K562 (cell line): Measurements from ENCODE around the gene CCNC. TPM values are rescaled to one million over a fixed set of nuclear protein-coding genes. Genes with fewer than 3 reads are reported as not detected.

Source experiments
- ATAC-seq: fragments of 200-7000 bp; cut with Tn5 transposase; 3 replicates; pipeline ENCODE4 v1.9.1; 2020; ENCODE audit warnings: moderate library complexity
- BruUV-seq: library from RNA; stranded (reverse); fragments of 400-500 nt; replicated peaks from 2 replicates; lab custom pipeline; 2021; lab: Mats Ljungman, UMichigan
- CTCF ChIA-PET: fragments of 300-600 bp; formaldehyde crosslinking; extraction: SDS; loops from one replicate; lab custom pipeline; 2021; ENCODE audit warnings: low intra/inter-chr PET ratio; lab: Yijun Ruan, JAX
- POLR2A ChIA-PET: fragments of 300-600, 350-650 bp; sonication (Branson Sonifier 250); formaldehyde crosslinking; extraction: SDS; loops from one replicate; lab custom pipeline; 2021; ENCODE audit warnings: antibody characterized with exemption, inconsistent platforms; lab: Yijun Ruan, JAX
- DNase-seq, 4 experiments: peaks; one replicate each; pipeline versions ENCODE4 v3.0.0 to v3.0.0-alpha.2; 2011 to 2018; ENCODE audit warnings: low spot score in 3 of 4, mixed read lengths in 3 of 4; ENCODE audit errors: extremely low read depth in 1 of 4
- FAIRE-seq: peaks from 2 replicates; lab custom pipeline; 2011; peaks lifted over from hg19 to GRCh38; lab: Jason Lieb, UNC
- H2AFZ ChIP-seq: 2 replicates; pipeline ENCODE4 v1.6.0; 2011; ENCODE audit warnings: low read depth, low read length, control low read depth, inconsistent platforms
- H3K27ac ChIP-seq: fragments of 200-600 bp; 3 replicates; pipeline ENCODE4 v1.8.0; 2011; ENCODE audit warnings: low read depth, mild to moderate bottlenecking, control low read depth, inconsistent platforms, low read length, moderate library complexity, mixed read lengths; ENCODE audit errors: extremely low read depth
- H3K27me3 ChIP-seq, 2 experiments: fragments of 300-600 bp in 1 of 2; 2 replicates in 1 of 2; 3 replicates in 1 of 2; pipeline versions ENCODE4 v1.6.0 to v1.8.0; 2011; ENCODE audit warnings: inconsistent platforms in 2 of 2, low read length in 2 of 2, mild to moderate bottlenecking in 1 of 2, mixed read lengths in 1 of 2, moderate library complexity in 1 of 2; ENCODE audit not compliant: control insufficient read depth in 2 of 2, insufficient read depth in 2 of 2
- H3K36me3 ChIP-seq: fragments of 300-600 bp; 3 replicates; pipeline ENCODE4 v1.8.0; 2011; ENCODE audit warnings: mild to moderate bottlenecking, low read length, inconsistent platforms; ENCODE audit not compliant: control insufficient read depth, insufficient read depth
- H3K4me1 ChIP-seq, 2 experiments: fragments of 200-600 bp in 1 of 2; replicated peaks in 1 of 2; 2 replicates in 1 of 2; 3 replicates in 1 of 2; pipeline versions ENCODE4 v1.5.1 to v1.8.0; 2011; ENCODE audit warnings: inconsistent platforms in 2 of 2, low read length in 2 of 2, mild to moderate bottlenecking in 1 of 2, mixed read lengths in 1 of 2, moderate library complexity in 1 of 2; ENCODE audit not compliant: control insufficient read depth in 2 of 2, insufficient read depth in 2 of 2
- H3K4me2 ChIP-seq: 2 replicates; pipeline ENCODE4 v1.6.1; 2011; ENCODE audit warnings: low read length, control low read depth, inconsistent platforms, mixed read lengths; ENCODE audit not compliant: insufficient read depth
- H3K4me3 ChIP-seq: fragments of 200-600 bp; sonication (generic), shearing (Covaris generic); 2 replicates; pipeline ENCODE4 v1.5.1; 2016; ENCODE audit warnings: control low read depth, inconsistent platforms
- H3K79me2 ChIP-seq: fragments of 200-600 bp; 3 replicates; pipeline ENCODE4 v1.8.0; 2011; ENCODE audit warnings: low read length, inconsistent platforms; ENCODE audit not compliant: control insufficient read depth, insufficient read depth
- H3K9ac ChIP-seq, 2 experiments: 2 replicates each; pipeline versions ENCODE4 v1.6.0 to v1.6.1; 2011; ENCODE audit warnings: low read depth in 2 of 2, low read length in 2 of 2, control low read depth in 1 of 2, inconsistent platforms in 1 of 2, mild to moderate bottlenecking in 1 of 2, mixed read lengths in 1 of 2; ENCODE audit not compliant: insufficient read depth in 1 of 2
- H3K9me1 ChIP-seq: one replicate; pipeline ENCODE4 v1.6.0; 2011; ENCODE audit warnings: inconsistent platforms, mild to moderate bottlenecking, low read length, moderate library complexity; ENCODE audit not compliant: control insufficient read depth, insufficient read depth
- H3K9me3 ChIP-seq: replicated peaks from 2 replicates; pipeline ENCODE4 v1.5.1; 2011; ENCODE audit warnings: low read depth, low read length, inconsistent platforms; ENCODE audit not compliant: control insufficient read depth, insufficient read depth
- H4K20me1 ChIP-seq: replicated peaks from 2 replicates; pipeline ENCODE4 v1.6.1; 2011; ENCODE audit warnings: low read length, inconsistent platforms, mixed read lengths; ENCODE audit not compliant: control insufficient read depth, insufficient read depth
- MGA ChIP-seq: fragments of 450-650 bp; IDR thresholded peaks from 2 replicates; pipeline ENCODE4 v1.6.1; 2016; ENCODE audit warnings: mild to moderate bottlenecking, moderate library complexity
- NFXL1 ChIP-seq: fragments of 450-650 bp; formaldehyde crosslinking; IDR thresholded peaks from 2 replicates; pipeline ENCODE4 v1.4.0; 2021; ENCODE audit warnings: mild to moderate bottlenecking
- SETDB1 ChIP-seq: IDR thresholded peaks from one replicate; pipeline ENCODE4 v1.6.1; 2012; ENCODE audit warnings: low read length, control low read depth, inconsistent platforms
- TGIF2 ChIP-seq: sonication (generic); formaldehyde crosslinking; IDR thresholded peaks from 2 replicates; pipeline ENCODE4 v1.8.1; 2022; ENCODE audit warnings: mild to moderate bottlenecking, missing genetic modification reagents, moderate library complexity
- WGBS: fragments of 100-300 bp; shearing (Covaris generic); methylation state at CpG from one replicate; pipeline ENCODE4 v1.1.6; 2016; ENCODE audit warnings: low coverage, mixed read lengths; ENCODE audit not compliant: insufficient coverage; ENCODE audit errors: missing lambda C conversion rate; 5-methylcytosine and 5-hydroxymethylcytosine counted together
- in situ Hi-C: fragments of 300-500 bp; cut with MboI; formaldehyde crosslinking; loops from 4 replicates; pipeline ENCODE4 v1.15.0; 2018; ENCODE audit warnings: inconsistent platforms, mixed read lengths
- intact Hi-C: fragments of 100-400 bp; cut with micrococcal nuclease; formaldehyde crosslinking; loops from 2 replicates; pipeline ENCODE4 v1.14.2; 2022
- polyA plus RNA-seq, 8 experiments: library from polyadenylated mRNA; depleted of rRNA in 4 of 8; stranded (reverse) in 5 of 8; unstranded in 3 of 8; fragments of >200 nt; fragmentation: Nextera tagmentation in 2 of 8; fragmentation: Illumina TruSeq in 1 of 8; extraction: Ambion mirVana in 2 of 8; extraction: Trizol in 1 of 8; gene quantifications; 2 replicates each; pipeline versions ENCODE4 v1.2.1 to v1.2.3, GENCODE V29; 2011 to 2014; ENCODE audit warnings: inconsistent platforms in 1 of 8, missing spikeins in 1 of 8
- total RNA-seq, 7 experiments: library from RNA; depleted of rRNA in 6 of 7; stranded (reverse); fragments of >200 nt in 6 of 7; fragmentation: Illumina TruSeq in 2 of 7; extraction: Trizol in 2 of 7; gene quantifications; 2 replicates each; pipeline versions ENCODE4 v1.2.1 to v1.2.3, GENCODE V29; 2011 to 2021; ENCODE audit warnings: low replicate concordance in 1 of 7
- TF ChIP-seq, protein P1 (sequence below): fragments of 250-450 bp; sonication (Bioruptor Pico); IDR thresholded peaks from 2 replicates; pipeline ENCODE4 v1.4.0; 2020; ENCODE audit warnings: mild to moderate bottlenecking
- TF ChIP-seq, protein P2 (sequence below): sonication (generic); formaldehyde crosslinking; IDR thresholded peaks from 2 replicates; pipeline ENCODE4 v1.8.0; 2022; ENCODE audit warnings: mild to moderate bottlenecking, low read depth, missing genetic modification reagents

Gene CCNC
- total and polyA plus RNA-seq, 9 of the 15 experiments (the other 6 are each of a cell fraction or from before 2014, with no cell fraction given), result 68.7 to 177 (median 99.6) TPM

DNA sequence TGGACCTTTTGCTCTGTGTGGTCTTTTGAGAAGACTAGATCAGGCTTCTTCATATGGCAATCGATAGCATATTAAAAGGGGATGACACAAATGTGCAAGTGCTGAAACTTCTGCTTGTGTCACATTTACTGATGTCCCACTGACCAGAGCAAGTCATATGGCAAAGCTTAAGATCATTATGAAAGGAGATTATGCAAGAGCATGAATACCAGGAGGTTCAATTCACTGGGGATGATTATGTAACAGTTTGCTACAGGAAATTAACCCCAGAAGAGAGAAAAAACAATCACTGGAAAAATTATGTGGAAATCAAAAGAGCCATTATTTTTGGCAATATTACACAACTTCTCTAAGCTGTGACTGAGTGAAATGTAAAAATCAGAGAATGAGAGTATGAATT lies 24.4 kb upstream of the CCNC start:
- DNase-seq (no peak), FAIRE-seq (no peak), ATAC-seq (no peak)
- H3K4me3 ChIP-seq, result no peak overlapping the region
- H3K9me1 ChIP-seq, result no peaks in the 10 kb centered on the region
- BruUV-seq, result no TSS peak
- H3K27ac ChIP-seq, result no peak overlapping the region
- no peak overlapping the region for H3K9ac ChIP-seq
- H3K4me2 ChIP-seq, result no peak overlapping the region
- ChIA-PET POLR2A (interaction anchor here (1.0 to 1.5 kb wide), 3 partner anchors 17 to 24 kb away, joined by 3 to 4 read pairs (median 3); partner anchors contain the start of gene CCNC), CTCF (no interaction called here)
- no peaks in the 10 kb centered on the region for H3K79me2 ChIP-seq
- no peaks in the 10 kb centered on the region for H3K9me3 ChIP-seq
- WGBS, result 0% methylated on average over 1 of the region's 1 CpG
- H2AFZ ChIP-seq, result no peak overlapping the region
- H3K36me3 ChIP-seq, result no peaks in the 10 kb centered on the region
- intact Hi-C loops, result no loop called here
- peaks cover 52% of the 10 kb centered on the region in 2 experiments for H3K27me3 ChIP-seq
- peaks cover 0 to 21% of the 10 kb centered on the region in 2 experiments; a peak in 2 of 5 replicates for H3K4me1 ChIP-seq
- H4K20me1 ChIP-seq, result no peaks in the 10 kb centered on the region
- in situ Hi-C loops, result no loop called here
- TF ChIP-seq MGA, result no peak
- no peak for TF ChIP-seq TGIF2 (CRISPR knock-in tag)
- no peak for TF ChIP-seq SETDB1
- TF ChIP-seq, protein P1, sequence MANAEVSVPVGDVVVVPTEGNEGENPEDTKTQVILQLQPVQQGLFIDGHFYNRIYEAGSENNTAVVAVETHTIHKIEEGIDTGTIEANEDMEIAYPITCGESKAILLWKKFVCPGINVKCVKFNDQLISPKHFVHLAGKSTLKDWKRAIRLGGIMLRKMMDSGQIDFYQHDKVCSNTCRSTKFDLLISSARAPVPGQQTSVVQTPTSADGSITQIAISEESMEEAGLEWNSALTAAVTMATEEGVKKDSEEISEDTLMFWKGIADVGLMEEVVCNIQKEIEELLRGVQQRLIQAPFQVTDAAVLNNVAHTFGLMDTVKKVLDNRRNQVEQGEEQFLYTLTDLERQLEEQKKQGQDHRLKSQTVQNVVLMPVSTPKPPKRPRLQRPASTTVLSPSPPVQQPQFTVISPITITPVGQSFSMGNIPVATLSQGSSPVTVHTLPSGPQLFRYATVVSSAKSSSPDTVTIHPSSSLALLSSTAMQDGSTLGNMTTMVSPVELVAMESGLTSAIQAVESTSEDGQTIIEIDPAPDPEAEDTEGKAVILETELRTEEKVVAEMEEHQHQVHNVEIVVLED (CRISPR knock-in tag), result no peak
- TF ChIP-seq, protein P2, sequence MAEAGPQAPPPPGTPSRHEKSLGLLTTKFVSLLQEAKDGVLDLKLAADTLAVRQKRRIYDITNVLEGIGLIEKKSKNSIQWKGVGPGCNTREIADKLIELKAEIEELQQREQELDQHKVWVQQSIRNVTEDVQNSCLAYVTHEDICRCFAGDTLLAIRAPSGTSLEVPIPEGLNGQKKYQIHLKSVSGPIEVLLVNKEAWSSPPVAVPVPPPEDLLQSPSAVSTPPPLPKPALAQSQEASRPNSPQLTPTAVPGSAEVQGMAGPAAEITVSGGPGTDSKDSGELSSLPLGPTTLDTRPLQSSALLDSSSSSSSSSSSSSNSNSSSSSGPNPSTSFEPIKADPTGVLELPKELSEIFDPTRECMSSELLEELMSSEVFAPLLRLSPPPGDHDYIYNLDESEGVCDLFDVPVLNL, result no peak
- TF ChIP-seq NFXL1 (CRISPR knock-in tag), result no peak
